HUDEP-2 (cell line): Measurements from ENCODE around the gene ZNF248.
A peak's percentile ranks its signal among the peaks of the same experiment; 100 is the strongest.
"Not testable (repeated sequence)": the region's sequence is repeated elsewhere in the genome, so short reads cannot be mapped to it uniquely, and the experiment has no call there.

ENCODE experiments used
- DNase-seq, 76 experiments: peaks; one replicate each; lab custom pipeline; 2025; ENCODE audit not compliant: unreplicated experiment in 76 of 76; lab: John Stamatoyannopoulos, UW

ZNF248 gene

DNA sequence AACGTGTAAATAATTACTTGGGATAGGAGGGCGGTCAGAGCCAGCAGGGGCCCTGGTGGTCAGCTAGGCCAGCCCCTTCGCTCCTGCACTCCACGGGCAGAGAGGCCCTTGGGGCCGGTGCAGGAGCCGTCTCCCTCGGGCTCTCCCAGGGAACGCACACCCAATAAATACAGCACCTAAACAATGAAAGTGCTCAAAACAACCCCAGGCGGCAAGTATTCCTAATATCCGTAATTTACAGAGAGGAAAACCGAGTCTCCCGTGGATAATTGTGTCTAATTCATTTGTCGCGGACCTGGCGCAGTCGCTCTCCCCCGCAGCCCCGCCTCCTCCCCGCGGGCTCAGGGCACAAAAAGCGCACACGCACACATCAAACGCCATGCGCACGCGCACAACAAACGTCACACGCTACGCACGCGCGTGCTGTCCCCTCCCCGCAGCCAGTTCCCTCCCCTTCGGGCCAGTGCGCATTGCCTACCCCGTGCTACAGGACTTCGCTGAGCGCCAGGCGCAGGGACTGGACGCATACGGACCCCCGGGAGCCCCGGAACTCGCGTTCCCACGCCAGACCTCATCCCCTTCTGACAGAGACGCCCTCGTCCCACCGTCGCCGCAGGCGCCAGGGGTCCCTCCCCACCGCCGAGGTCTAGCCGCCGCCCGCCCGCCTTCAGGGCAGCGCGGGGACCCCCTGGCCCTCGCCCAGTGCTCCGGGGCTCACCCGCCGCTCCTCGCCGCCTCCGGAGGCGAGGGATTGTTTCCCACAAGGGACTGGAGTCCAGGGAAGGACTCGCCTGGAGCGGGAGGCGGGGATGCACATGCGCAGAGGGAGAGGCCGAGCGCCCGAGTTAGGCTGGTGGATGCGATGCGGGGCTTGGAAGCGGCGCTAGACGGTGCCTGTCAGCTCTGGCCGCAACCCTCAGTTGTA lies at the start of gene ZNF248:
Gene ZNF248 (minus strand): TSS at position 324 of the 925 bp plus-strand sequence. CDS start 1,300 bp downstream, outside the sequence.
- peak in 75 of 76 experiments; percentile 8 to 92 (median 84) for DNase-seq

DNA sequence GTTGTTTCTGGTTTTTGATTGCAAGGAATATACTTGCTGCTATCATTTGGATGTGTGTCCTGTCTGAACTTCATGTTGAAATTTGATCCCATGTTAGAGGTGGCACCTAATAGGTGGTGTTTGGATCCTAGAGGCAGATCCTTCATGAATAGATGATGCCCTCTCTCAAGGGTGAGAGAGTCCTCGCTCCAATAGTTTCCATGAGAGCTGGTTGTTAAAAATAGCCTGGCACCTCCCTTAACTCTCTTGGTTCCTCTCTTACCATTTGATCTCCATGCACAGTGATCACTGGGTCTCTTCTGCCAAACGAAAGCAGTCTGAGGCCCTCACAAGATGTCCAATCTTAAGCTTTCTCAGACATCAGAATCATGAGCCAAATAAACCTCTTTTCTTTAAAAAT lies 49.0 kb upstream of the ZNF248 start:
- no peak for DNase-seq

DNA sequence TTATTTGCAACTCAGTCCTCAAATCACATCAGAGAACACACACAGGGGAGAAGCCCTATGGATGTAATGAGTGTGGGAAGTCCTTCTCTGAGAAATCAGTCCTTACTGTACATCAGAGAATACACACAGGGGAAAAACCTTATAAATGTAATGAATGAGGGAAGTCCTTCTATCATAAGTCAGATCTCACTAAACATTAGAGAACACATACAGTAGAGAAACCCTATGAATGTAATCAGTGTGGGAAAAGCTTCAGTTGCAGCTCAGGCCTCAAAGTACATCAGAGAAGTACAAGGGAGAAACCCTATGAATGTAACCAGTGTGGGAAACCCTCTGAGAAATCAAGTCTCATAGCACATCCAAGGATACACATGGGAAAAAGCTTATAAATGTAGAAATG lies 39.0 kb upstream of the ZNF248 start:
- DNase-seq: no peak

DNA sequence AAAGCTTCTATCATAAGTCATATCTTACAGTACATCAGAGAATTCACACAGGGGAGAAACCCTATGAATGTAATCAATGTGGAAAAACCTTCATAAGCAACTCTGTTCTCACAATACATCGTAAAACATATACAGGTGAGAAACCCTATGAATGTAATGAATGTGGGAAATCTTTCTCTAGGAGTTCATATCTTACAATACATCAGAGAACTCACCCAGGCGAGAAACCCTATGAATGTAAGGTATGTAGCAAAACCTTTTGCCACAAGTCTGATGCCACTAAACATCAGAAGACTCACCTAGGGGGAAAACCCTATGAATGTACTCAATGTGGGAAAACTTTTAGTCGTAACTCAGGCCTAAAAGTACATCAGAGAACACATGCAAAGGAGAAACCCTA lies 38.3 kb upstream of the ZNF248 start:
- DNase-seq: no peak

DNA sequence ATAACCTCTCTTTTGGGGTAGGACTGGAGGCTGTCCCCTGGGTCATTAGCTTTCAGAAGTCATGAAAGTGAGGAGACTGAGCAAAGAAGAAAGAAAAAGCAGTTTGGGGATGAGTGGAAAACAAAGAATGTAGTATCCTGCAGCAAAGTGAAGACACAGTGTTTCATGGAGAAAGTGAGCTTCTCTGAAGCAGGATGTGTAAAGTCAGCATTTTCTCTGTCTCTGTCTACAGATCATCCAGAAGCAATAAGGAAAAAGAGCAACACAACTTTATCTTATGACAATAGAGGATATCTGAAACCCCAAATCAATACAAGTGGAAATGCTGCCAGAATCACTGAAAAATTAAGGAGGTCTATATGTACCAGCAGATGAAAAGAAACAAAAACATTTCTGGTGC lies 28.4 kb upstream of the ZNF248 start:
- no peak for DNase-seq

DNA sequence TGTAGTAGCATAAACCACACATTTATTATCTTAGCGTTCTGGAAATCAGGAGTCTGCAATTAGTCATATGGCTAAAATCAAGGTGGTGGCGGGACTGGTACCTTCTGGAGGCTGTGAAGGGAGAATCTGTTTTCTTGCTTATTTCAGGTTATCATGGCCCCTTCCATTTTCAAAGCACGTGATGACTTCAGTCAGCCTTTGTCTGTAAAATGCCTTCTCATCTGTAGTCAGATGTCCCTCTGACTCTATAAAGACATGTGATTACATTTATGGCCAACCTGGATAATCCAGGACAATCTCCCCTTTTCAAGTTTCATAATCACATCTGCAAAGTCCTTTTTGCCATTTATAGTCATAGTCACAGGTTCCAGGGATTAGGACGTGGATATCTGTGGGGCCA lies 15.5 kb upstream of the ZNF248 start:
- DNase-seq: no peak

DNA sequence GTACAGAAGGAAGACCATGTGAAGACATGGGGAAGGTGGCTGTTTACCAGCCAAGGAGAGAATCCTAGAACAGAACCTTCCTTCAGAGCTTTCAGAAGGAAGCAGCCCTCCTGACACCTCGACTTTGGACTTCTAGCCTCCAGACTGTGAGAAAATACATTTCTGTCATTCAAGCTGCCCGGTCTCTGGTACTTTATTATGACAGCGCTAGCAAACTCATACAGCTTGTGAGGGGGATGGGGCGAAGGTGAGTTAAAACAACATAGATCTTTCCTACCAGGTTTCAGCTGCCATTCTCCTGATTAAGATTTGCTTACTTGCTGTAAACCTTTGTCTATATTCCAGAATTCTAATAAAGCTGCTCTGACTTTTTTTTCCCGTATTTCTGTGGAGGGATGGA lies 14.9 kb upstream of the ZNF248 start:
- no peak for DNase-seq

GRCh38 chr10:37871568-37872251 lies 14.3 kb upstream of the ZNF248 start:
- DNase-seq: no peak

DNA sequence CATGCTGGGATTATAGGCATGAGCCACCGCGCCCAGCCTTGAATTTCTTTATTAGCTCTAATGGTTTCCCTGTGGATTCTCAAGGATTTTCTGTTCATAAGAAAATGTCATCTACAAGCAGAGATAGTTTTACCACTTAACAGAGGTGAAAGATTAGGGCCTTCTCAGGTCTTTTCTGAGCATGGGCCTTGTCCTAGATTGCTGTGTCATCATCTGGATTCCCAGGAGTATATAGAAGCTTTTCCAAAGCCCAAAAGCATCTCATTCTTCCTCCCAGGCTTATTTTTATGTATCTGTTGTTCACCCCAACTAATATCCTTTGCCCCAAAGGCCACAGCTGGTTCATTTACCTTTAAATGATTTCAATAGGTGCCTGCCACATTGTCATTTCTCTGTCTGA lies 13.7 kb upstream of the ZNF248 start:
- no peak for DNase-seq

GRCh38 chr10:37868796-37869195 lies 11.4 kb upstream of the ZNF248 start:
- DNase-seq: no peak

DNA sequence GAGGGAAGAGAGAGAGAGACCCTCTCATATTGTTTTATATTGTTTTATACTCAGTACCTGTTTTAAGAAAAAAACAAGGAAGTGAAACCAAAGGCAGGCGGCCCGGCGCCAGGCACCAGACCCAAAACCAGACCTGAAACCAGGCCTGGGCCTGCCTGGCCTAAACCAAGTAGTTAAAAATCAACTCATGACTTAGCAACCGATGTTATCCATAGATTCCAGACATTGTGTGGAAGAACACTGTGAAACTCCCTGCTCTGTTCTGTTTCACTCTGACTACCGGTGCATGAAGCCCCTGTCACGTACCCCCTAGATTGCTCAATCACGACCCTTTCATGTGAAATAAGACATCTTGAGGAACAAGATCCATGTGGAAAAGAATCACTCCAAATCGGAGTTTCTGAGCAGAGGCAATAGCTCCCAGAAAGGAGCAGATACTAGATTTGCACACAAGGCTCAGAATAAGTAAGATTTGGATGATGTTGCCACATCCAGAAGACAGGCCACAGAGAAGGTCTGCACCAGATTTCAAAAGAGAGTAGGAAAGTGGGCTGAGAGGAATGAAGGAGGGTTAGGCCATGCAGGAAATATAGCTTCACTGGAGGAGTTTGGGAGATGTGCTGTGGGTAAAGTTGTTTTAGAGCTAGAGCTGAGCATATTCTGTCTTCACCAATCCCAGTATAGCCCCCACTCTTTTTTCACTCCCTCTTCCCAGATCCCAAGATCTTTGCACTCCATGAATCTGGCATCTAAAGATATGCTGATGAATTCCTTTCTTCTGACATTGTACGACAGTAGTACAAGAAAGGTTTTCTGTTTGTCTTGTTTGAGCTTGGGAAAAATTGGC lies 8.8 kb upstream of the ZNF248 start:
- no peak for DNase-seq

- DNase-seq: no peak
These were observed 7.9 kb upstream of the ZNF248 start for GRCh38 chr10:37865264-37865663.

- no peak for DNase-seq
These were observed 3.2 kb upstream of the ZNF248 start for GRCh38 chr10:37860494-37861190.

GRCh38 chr10:37859270-37859669 lies 1.9 kb upstream of the ZNF248 start:
- DNase-seq: not testable (repeated sequence)

DNA sequence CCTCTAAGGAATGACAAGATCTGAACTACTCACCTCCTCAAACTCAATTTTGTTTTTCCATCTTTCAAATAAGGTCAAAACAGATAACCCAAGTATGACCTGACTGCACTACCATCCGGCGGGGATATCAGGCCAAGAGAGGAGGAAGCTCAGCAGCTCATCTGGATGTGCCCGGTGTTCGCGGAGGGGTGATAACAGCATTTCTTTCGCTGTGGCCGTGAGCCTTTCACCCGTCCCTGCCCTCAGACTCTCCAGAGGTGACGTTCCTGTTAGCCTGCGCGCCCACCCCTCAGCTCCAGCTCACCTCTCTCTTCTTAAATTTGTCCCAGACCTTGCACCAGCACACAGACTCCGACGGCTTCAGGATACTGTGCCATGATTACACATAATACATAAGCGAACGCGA lies 526 bp downstream of the ZNF248 start:
- DNase-seq: peak in 56 of 76 experiments; percentile 1 to 54 (median 19)

DNA sequence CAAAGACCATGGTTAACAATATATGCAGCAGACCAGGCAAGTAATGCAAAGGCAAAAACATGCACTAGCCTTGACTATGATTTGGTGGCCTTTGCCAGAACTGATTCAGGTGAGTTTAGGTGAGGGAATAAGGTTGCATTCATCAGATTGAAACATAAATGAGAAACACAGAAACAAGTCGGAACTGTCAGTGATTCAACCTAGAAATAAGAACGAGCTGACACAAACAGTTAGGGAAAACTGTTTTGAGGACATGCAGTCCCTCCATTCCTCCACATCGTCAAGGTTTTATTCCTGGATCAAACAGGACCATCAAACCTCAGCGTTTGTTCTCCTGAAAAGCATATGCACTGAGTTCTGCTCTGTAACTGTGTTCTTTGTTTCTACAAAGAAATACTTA lies 1.8 kb downstream of the ZNF248 start:
- no peak for DNase-seq

GRCh38 chr10:37854626-37855025 lies 2.8 kb downstream of the ZNF248 start:
- no peak for DNase-seq

GRCh38 chr10:37844644-37845043 lies 12.8 kb downstream of the ZNF248 start:
- no peak for DNase-seq

DNA sequence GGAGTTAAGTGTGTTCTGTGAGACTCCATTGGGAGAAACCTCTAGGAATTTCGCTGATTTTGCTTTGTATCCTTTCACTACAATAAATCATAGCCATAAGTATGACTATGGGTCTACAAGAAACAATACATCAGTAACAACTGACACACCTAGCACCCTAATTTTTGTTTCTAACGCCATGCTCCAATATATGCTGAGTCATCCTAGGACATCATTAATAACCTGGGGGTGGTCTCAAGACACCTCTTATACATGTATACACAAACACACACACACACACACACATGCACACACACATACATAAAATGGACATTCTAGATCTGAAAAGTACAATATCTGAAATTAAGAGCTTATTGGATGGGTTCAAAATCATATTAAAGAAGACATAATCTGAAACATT lies 18.2 kb downstream of the ZNF248 start:
- DNase-seq: no peak
